BE2C (cell line): Measurements from ENCODE around the gene ATP10B. TPM values are rescaled to one million over a fixed set of nuclear protein-coding genes. Genes with fewer than 3 reads are reported as not detected.
"Not testable (repeated sequence)": the region's sequence is repeated elsewhere in the genome, so short reads cannot be mapped to it uniquely, and the experiment has no call there.

Experiments used
- DNase-seq: peaks from one replicate; pipeline ENCODE4 v3.0.0-alpha.2; 2020
- H3K27me3 ChIP-seq: fragments of 250-450 bp; sonication (Bioruptor Pico); 2 replicates; pipeline ENCODE4 v1.5.1; 2020; ENCODE audit warnings: mild to moderate bottlenecking
- H3K36me3 ChIP-seq: fragments of 250-450 bp; sonication (Bioruptor Pico); 2 replicates; pipeline ENCODE4 v1.5.1; 2020; ENCODE audit warnings: mild to moderate bottlenecking
- H3K4me1 ChIP-seq: fragments of 250-450 bp; sonication (Bioruptor Pico); 2 replicates; pipeline ENCODE4 v1.5.1; 2020
- H3K4me3 ChIP-seq: 2 replicates; pipeline ENCODE4 v1.5.1; 2011; ENCODE audit warnings: low read depth, low read length
- H3K9me3 ChIP-seq: fragments of 250-450 bp; sonication (Bioruptor Pico); 2 replicates; pipeline ENCODE4 v1.5.1; 2020
- polyA plus RNA-seq: library from polyadenylated mRNA; unstranded; fragments of >200 nt; gene quantifications from one replicate; pipeline ENCODE4 v1.2.1, GENCODE V29; 2012; ENCODE audit warnings: low read depth, missing spikeins; ENCODE audit not compliant: insufficient read length, insufficient read depth
- TF ChIP-seq, protein P1 (sequence below): IDR thresholded peaks from 2 replicates; pipeline ENCODE4 v1.5.1; 2012; ENCODE audit warnings: mild to moderate bottlenecking, low read depth, low read length

ATP10B gene, protein sequence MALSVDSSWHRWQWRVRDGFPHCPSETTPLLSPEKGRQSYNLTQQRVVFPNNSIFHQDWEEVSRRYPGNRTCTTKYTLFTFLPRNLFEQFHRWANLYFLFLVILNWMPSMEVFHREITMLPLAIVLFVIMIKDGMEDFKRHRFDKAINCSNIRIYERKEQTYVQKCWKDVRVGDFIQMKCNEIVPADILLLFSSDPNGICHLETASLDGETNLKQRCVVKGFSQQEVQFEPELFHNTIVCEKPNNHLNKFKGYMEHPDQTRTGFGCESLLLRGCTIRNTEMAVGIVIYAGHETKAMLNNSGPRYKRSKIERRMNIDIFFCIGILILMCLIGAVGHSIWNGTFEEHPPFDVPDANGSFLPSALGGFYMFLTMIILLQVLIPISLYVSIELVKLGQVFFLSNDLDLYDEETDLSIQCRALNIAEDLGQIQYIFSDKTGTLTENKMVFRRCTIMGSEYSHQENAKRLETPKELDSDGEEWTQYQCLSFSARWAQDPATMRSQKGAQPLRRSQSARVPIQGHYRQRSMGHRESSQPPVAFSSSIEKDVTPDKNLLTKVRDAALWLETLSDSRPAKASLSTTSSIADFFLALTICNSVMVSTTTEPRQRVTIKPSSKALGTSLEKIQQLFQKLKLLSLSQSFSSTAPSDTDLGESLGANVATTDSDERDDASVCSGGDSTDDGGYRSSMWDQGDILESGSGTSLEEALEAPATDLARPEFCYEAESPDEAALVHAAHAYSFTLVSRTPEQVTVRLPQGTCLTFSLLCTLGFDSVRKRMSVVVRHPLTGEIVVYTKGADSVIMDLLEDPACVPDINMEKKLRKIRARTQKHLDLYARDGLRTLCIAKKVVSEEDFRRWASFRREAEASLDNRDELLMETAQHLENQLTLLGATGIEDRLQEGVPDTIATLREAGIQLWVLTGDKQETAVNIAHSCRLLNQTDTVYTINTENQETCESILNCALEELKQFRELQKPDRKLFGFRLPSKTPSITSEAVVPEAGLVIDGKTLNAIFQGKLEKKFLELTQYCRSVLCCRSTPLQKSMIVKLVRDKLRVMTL (N-terminal part only)
- not detected for polyA plus RNA-seq

GRCh38 chr5:160852049-160852448, at the start of gene ATP10B:
ATP10B (minus strand) TSS chr5:160852211; CDS start chr5:160688074, 164,137 bp downstream.
- Histone ChIP-seq H3K36me3 (no peaks in the 10 kb centered on the region), H3K9me3 (no peaks in the 10 kb centered on the region), H3K27me3 (no peaks in the 10 kb centered on the region), H3K4me1 (no peaks in the 10 kb centered on the region), H3K4me3 (no peak within 1 kb of the TSS)
- no peak for DNase-seq
- TF ChIP-seq, protein P1, sequence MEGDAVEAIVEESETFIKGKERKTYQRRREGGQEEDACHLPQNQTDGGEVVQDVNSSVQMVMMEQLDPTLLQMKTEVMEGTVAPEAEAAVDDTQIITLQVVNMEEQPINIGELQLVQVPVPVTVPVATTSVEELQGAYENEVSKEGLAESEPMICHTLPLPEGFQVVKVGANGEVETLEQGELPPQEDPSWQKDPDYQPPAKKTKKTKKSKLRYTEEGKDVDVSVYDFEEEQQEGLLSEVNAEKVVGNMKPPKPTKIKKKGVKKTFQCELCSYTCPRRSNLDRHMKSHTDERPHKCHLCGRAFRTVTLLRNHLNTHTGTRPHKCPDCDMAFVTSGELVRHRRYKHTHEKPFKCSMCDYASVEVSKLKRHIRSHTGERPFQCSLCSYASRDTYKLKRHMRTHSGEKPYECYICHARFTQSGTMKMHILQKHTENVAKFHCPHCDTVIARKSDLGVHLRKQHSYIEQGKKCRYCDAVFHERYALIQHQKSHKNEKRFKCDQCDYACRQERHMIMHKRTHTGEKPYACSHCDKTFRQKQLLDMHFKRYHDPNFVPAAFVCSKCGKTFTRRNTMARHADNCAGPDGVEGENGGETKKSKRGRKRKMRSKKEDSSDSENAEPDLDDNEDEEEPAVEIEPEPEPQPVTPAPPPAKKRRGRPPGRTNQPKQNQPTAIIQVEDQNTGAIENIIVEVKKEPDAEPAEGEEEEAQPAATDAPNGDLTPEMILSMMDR = no peak

DNA sequence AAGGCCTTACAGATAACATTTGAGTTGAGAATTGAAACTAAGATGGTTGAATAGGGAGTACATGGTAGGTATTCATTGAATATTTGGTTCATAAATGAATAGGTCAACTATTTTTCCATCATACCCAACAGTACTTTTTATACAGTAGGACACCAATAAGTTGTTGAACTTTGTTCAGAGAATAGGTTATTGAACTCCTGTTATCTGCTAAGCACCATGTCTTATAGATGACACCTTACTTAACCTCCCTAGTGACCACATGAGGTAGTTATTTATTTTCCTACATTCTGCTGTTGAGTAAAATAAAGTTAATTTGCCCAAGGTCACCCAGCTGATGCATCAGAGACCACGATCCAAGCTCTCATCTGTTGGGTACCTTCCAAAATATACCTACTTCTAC, 49.6 kb upstream of the ATP10B start:
- TF ChIP-seq, protein P1 = no peak
- no peaks in the 10 kb centered on the region for H3K4me1 ChIP-seq
- no peaks in the 10 kb centered on the region for H3K27me3 ChIP-seq
- no peak for DNase-seq
- H3K4me3 ChIP-seq = no peak overlapping the region
- H3K36me3 ChIP-seq = no peaks in the 10 kb centered on the region
- no peaks in the 10 kb centered on the region for H3K9me3 ChIP-seq

GRCh38 chr5:160899735-160900134, 47.7 kb upstream of the ATP10B start:
- Histone ChIP-seq H3K4me1 (no peaks in the 10 kb centered on the region), H3K27me3 (no peaks in the 10 kb centered on the region), H3K36me3 (no peaks in the 10 kb centered on the region), H3K9me3 (no peaks in the 10 kb centered on the region), H3K4me3 (no peak overlapping the region)
- TF ChIP-seq, protein P1 = no peak
- DNase-seq = no peak

GRCh38 chr5:160893180-160893964, 41.4 kb upstream of the ATP10B start:
- not testable (repeated sequence) for H3K4me1 ChIP-seq, H3K4me3 ChIP-seq, H3K36me3 ChIP-seq, H3K9me3 ChIP-seq, DNase-seq, H3K27me3 ChIP-seq

DNA sequence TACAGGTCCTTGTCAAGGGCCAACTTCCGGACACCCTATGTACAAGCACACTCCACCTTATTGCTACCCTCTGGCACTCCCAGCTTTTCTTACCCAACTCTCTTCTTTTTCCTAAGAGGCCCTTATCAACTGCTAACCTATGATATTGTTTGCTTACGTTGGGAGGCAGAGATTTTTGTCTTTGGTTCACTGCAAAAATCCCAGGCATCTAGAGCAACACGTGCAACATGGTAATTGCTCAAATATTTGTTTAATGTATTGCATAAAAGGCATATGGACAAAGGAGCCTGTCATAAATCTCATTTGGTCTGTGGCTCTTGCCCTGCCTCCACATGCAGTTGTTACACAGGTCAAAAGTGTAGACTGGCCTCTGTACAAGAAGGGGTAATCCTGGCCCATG, 35.8 kb upstream of the ATP10B start:
- H3K36me3 ChIP-seq = no peaks in the 10 kb centered on the region
- no peak for DNase-seq
- no peaks in the 10 kb centered on the region for H3K4me1 ChIP-seq
- no peak overlapping the region for H3K4me3 ChIP-seq
- TF ChIP-seq, protein P1 = no peak
- H3K9me3 ChIP-seq = no peaks in the 10 kb centered on the region
- no peaks in the 10 kb centered on the region for H3K27me3 ChIP-seq

GRCh38 chr5:160873560-160874200, 21.7 kb upstream of the ATP10B start:
- H3K4me3 ChIP-seq, H3K27me3 ChIP-seq, H3K36me3 ChIP-seq, H3K4me1 ChIP-seq, H3K9me3 ChIP-seq, DNase-seq: not testable (repeated sequence)
